ENCODE results near the gene POLE2.
A peak's percentile ranks its signal among the peaks of the same experiment; 100 is the strongest.

POLE2 gene

GRCh38 chr14:49640540-49641417, 47.2 kb downstream of the POLE2 start:
- peak in 1 of 2 experiments; percentile 22 for DNase-seq
- no peak for TF ChIP-seq GATA1 (IDR thresholded peaks at IDR 0.05; ENCODE audit: low read depth, low read length)
- TF ChIP-seq POLR2A (IDR thresholded peaks at IDR 0.05; ENCODE audit: low read length), result no peak

- DNase-seq, result no peak
- no peak for TF ChIP-seq GATA1 (IDR thresholded peaks at IDR 0.05; ENCODE audit: low read depth, low read length)
- no peak for TF ChIP-seq POLR2A (IDR thresholded peaks at IDR 0.05; ENCODE audit: low read length)
Observed at GRCh38 chr14:49637534-49638078, 50.4 kb downstream of the POLE2 start.

- TF ChIP-seq POLR2A (IDR thresholded peaks at IDR 0.05; ENCODE audit: low read length), result no peak
- TF ChIP-seq GATA1 (IDR thresholded peaks at IDR 0.05; ENCODE audit: low read depth, low read length), result no peak
- no peak for DNase-seq
Observed at GRCh38 chr14:49636866-49637265, 51.1 kb downstream of the POLE2 start.

GRCh38 chr14:49634547-49635334, 53.3 kb downstream of the POLE2 start, which contains the start of gene DNAAF2:
Gene DNAAF2, minus strand, starts transcription at chr14:49635244. Its CDS starts 95 bp downstream, at chr14:49635149.
- DNase-seq, result peak; percentile 83 to 87
- TF ChIP-seq GATA1 (IDR thresholded peaks at IDR 0.05; ENCODE audit: low read depth, low read length) (no peak), POLR2A (IDR thresholded peaks at IDR 0.05; ENCODE audit: low read length) (no peak)

- TF ChIP-seq POLR2A (IDR thresholded peaks at IDR 0.05; ENCODE audit: low read length), result peak; percentile 92
- TF ChIP-seq GATA1 (IDR thresholded peaks at IDR 0.05; ENCODE audit: low read depth, low read length), result no peak
- peak; percentile 93 to 96 for DNase-seq
Observed at GRCh38 chr14:49633640-49634546, 54.1 kb downstream of the POLE2 start.

GRCh38 chr14:49623941-49624839, 63.8 kb downstream of the POLE2 start:
- DNase-seq, result no peak
- TF ChIP-seq POLR2A (IDR thresholded peaks at IDR 0.05; ENCODE audit: low read length), result no peak
- TF ChIP-seq GATA1 (IDR thresholded peaks at IDR 0.05; ENCODE audit: low read depth, low read length), result no peak

GRCh38 chr14:49623387-49623786, 64.6 kb downstream of the POLE2 start:
- TF ChIP-seq POLR2A (IDR thresholded peaks at IDR 0.05; ENCODE audit: low read length) (no peak), GATA1 (IDR thresholded peaks at IDR 0.05; ENCODE audit: low read depth, low read length) (no peak)
- no peak for DNase-seq

- no peak for DNase-seq
- TF ChIP-seq GATA1 (IDR thresholded peaks at IDR 0.05; ENCODE audit: low read depth, low read length) (no peak), POLR2A (IDR thresholded peaks at IDR 0.05; ENCODE audit: low read length) (no peak)
Observed at GRCh38 chr14:49622022-49622607, 65.9 kb downstream of the POLE2 start.

GRCh38 chr14:49621114-49621881, 66.7 kb downstream of the POLE2 start:
- no peak for TF ChIP-seq GATA1 (IDR thresholded peaks at IDR 0.05; ENCODE audit: low read depth, low read length)
- no peak for TF ChIP-seq POLR2A (IDR thresholded peaks at IDR 0.05; ENCODE audit: low read length)
- peak; percentile 82 to 90 for DNase-seq

- peak; percentile 98 for DNase-seq
- TF ChIP-seq GATA1 (IDR thresholded peaks at IDR 0.05; ENCODE audit: low read depth, low read length) (no peak), POLR2A (IDR thresholded peaks at IDR 0.05; ENCODE audit: low read length) (peak; percentile 100)
Observed at GRCh38 chr14:49620182-49621113, 67.6 kb downstream of the POLE2 start, which contains the start of the genes MGAT2 and RPL36AL. Gene MGAT2, plus strand, starts transcription at chr14:49620799. Its CDS starts 470 bp downstream, at chr14:49621269. Gene RPL36AL, minus strand, starts transcription at chr14:49620626. Its CDS starts 1,522 bp downstream, at chr14:49619104.
